ENCODE data around the gene MYH15.

GRCh38 chr3:108412121-108412750, 98.2 kb downstream of the MYH15 start:
- TF ChIP-seq POLR2AphosphoS5 (IDR thresholded peaks at IDR 0.05): no peak
- TF ChIP-seq EP300 (IDR thresholded peaks at IDR 0.05): no peak
- no peak for TF ChIP-seq CTCF (IDR thresholded peaks at IDR 0.05)
- TF ChIP-seq POLR2A (IDR thresholded peaks at IDR 0.05): no peak
